Measurements from ENCODE around the gene RARB.

The RARB gene

DNA sequence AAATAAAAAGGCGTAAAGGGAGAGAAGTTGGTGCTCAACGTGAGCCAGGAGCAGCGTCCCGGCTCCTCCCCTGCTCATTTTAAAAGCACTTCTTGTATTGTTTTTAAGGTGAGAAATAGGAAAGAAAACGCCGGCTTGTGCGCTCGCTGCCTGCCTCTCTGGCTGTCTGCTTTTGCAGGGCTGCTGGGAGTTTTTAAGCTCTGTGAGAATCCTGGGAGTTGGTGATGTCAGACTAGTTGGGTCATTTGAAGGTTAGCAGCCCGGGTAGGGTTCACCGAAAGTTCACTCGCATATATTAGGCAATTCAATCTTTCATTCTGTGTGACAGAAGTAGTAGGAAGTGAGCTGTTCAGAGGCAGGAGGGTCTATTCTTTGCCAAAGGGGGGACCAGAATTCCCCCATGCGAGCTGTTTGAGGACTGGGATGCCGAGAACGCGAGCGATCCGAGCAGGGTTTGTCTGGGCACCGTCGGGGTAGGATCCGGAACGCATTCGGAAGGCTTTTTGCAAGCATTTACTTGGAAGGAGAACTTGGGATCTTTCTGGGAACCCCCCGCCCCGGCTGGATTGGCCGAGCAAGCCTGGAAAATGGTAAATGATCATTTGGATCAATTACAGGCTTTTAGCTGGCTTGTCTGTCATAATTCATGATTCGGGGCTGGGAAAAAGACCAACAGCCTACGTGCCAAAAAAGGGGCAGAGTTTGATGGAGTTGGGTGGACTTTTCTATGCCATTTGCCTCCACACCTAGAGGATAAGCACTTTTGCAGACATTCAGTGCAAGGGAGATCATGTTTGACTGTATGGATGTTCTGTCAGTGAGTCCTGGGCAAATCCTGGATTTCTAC, at the start of gene RARB:
Gene RARB, plus strand, starts transcription at position 322 of the 847 bp plus-strand sequence. Its CDS starts 469 bp downstream, at position 791.
- no peak for DNase-seq (ENCODE audit: low read depth)

DNA sequence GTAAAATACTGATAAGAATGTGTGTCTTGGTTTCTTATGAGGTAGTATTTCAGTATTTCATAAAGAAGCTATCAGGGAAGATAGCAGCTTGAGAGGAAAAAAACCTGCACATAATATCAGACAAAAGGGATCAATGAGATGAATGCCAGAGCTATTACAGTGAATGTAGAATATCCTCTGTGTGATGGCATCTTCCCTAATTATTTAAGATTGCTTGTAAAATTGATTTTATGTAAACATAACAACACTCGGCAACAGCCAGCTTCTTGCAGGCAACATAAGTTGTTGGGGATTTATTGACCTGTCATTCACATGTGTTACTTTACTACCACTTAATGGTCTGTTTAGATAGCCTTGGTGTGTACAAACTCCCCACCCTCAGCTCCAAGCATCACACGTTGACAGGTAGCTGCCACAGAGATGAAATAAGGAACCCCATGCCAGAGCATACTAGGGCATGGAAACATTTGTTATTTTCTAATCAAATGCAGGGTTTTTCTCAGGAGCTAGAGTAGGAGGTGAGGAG, 49.2 kb upstream of the RARB start:
- DNase-seq (ENCODE audit: low read depth) = no peak

DNA sequence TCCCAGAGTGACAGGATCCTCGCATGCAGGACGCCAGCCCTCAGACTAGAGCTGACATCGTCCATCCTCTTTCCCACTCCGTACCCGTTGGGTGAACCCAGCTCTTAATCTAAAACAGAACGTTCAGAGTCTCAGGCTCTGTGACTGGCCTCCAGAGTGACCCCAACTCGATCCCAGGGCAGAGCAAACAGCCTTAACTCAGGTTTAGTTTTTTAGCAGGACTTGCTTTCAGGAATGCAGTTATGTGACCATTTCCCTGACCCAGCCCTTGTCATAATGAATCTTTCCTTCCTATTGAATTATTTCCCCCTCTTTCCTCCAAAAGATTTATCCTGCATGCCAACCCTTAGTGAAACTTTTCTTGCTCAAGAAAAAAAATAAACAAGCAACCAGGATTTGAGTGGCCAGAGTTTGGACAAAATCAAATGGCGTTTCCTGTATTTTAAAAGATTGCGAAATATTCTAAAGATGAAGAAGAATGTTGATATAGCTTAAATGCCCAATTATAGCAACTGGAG, 47.8 kb upstream of the RARB start:
- no peak for DNase-seq (ENCODE audit: low read depth)

DNA sequence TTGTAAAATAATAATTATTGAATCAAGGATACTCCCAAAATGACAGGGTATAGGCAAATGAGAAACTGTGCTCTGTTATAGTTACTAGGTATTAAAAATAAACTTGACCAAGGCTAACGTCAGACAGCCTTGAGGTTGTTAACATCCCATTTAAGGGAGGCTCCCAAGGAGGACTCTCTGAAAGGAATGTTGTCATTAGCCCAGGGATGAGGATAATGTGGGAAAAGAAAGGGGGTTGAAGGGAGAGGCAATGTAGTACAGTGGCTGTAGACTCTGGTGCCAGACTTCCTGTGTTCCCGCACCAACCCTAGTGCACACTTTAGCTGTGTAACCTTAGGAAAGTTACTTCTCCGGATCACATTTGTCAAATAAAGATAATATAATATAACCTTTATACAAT, 47.0 kb upstream of the RARB start:
- no peak for DNase-seq (ENCODE audit: low read depth)

DNA sequence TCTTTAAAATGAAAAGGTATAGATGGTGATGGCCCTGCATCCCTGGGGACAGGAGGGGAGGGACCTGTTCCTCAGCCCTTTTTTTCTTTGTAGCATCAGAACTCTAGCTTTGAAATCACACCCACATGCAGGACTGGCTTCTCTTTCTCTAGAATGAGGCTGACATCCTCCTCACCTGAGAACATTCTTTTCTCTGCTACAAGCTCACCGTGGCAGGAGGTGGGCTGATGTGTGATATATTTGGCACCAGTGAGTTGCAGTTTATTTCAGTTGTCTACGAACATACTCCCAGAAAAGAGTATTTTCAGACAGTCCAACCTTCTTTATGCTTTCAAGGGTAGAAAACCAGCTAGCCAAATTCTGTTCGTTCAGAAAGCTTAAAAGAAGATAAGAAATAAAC, 43.6 kb upstream of the RARB start:
- no peak for DNase-seq (ENCODE audit: low read depth)

DNA sequence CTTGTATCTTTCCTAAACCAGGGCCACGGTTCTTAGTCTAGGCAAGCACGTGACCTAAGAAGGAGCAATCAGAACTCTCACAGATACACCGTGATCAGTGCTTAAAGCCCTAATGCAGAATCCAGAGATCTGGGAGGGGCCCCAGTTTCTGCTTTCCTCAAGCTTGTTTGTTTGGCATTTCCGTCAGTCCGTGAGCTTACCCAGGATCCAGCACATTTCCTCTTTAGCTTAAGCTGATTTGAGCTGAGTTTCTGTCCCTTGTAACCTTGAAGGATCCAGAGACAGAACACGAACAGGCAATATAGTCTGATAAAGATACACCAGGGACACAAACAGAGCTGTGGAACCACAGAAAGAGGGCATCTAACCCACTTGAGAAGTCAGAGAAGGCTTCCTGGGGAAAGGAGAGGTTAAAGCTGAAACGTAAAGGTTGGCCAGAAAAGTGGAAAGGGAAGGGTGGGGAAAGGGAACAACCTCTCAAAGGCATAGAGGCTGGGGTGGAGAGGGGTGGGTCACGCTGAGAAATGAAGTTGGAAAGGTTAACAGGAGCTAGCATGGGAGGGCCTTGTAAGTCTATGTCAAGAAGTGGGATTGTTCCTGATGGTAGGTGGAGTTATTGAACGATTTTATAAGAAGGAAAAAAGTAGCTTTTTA, 42.1 kb upstream of the RARB start:
- no peak for DNase-seq (ENCODE audit: low read depth)

DNA sequence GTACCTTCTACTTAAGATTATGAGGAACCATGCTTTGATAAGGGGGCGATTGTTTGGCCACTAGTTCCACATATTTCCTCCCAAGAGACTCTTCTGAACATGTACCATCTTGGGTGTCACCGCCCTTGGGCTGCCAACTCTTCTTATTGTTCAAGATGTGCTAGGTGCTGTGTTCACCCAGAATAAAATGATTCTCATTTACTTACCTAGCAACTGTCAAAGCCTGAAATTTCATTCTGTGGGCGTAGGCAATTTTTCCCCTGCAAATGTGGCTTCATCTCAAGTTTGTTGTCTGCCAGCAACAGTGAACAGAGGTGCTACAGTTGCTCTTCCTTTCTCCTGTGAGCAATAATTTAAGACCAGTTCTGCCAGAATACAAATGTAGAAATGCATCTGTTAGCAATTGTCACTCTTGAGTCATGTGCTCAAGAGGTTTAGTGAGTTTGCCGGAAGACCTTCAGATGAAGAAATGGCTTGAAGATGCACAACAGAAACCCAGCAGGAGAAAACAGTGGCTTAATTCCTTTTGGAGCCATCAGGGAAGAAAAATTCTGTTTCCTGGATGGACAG, 41.3 kb upstream of the RARB start:
- no peak for DNase-seq (ENCODE audit: low read depth)

DNA sequence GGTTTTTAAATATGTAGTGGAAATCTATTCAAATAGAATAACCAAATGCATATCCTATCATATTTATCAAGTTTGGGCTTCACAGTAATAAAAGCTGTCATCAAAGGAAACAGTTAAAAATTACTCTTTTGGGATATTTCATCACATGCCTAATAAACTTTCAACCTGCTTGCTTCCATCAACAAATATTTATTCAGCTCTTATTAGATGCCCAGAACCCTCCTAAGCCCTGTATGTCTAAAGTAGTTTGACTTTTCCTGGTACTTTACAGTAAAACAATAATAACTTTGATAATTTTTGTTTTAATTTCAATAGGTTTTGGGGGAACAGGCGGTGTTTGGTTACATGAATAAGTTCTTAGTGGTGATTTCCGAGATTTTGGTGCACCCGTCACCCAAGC, 37.5 kb upstream of the RARB start:
- no peak for DNase-seq (ENCODE audit: low read depth)

DNA sequence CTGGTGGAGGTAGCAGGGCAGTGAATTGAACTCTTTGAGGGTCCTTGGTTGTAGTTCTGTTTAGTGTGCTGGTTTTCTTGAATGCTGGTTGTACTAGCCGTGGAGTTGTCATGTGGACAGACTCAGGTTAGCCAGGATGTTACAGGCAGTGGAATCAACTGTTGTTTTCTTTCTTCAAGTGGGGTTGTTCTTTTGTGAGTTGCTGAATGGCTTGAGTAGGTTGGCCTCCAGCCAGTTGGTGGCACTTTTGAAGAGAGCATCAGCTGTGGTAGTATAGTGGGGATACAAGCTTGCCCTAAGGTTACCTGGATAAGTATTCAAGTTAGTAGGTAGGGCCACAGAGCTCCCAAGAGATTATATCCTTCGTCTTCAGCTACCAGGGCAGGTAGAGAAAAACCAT, 31.8 kb upstream of the RARB start:
- DNase-seq (ENCODE audit: low read depth) = no peak

DNA sequence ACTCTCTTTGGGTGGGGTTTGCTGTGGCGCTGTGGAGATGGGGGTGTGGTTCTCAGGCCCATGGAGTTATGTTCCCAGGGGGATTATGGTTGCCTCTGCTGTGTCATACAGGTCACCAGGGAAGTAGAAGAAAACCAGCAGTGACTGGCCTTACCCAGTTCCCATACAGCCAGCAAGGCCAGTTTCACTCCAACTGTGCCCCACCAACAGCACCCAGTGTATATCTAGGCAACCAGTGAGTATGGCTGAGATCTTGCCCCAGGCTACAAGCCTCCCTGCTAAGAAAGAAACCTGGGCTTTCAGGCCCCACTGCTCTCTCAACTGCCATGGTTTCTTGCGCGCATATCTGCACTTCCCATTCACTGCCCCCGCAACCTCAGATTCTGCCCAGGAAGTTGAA, 31.4 kb upstream of the RARB start:
- DNase-seq (ENCODE audit: low read depth) = no peak

DNA sequence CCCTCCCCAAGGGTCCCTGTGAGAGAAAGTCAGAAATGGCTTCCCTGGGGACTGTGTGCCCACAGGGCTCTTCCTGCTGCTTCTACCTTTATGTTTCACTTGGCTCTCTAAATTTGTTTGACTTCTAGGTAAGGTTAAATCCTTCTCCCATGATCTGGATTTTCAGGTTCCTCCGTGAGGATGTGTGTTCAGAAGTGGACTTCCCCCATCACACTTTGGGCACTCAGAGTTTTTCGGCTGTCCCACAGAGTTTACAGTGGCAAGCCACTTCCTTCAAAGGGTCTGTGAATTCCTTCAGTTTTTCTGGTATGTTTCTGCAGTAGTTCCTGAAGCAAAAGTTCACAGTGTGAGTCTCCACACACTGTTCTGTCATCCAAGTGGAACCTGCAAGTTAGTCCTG, 30.9 kb upstream of the RARB start:
- DNase-seq (ENCODE audit: low read depth) = no peak

DNA sequence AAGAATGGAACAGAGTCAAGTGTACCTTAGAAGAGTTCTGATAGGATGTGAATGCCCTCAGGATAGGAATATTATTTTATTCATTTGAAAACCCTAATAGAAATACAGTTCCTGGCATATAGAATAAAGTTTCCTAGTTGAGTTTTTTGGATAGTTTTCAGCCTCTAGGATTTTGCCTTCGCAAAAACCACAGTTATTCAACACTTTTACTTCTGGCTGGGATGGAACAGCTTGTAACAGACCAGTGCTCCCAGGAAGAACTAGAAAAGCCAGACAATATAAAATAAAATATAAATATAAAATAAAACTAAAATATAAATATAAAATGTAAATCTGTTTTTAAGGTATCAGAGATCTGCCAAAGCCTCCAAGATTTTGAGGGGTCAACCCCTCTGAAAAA, 27.5 kb upstream of the RARB start:
- no peak for DNase-seq (ENCODE audit: low read depth)

DNA sequence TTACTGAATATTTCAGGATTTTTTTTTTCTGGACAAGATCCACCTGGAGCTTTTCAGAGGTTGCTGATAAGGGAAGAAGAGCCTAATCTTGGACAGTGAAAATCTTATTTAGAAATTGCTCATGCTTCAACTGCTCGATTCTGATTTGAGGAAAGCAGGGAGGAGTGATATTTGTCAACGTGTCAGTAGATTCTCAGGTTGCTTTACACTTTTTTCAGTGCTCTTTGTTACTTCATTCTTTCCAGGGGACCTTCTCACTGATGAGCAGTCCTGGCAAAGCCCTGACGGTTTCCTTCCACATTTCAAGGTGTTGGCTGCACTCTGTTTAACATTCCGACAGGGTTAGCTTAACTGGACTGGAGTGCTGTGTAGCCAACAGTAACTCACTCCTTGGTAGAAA, 24.1 kb upstream of the RARB start:
- DNase-seq (ENCODE audit: low read depth) = no peak

DNA sequence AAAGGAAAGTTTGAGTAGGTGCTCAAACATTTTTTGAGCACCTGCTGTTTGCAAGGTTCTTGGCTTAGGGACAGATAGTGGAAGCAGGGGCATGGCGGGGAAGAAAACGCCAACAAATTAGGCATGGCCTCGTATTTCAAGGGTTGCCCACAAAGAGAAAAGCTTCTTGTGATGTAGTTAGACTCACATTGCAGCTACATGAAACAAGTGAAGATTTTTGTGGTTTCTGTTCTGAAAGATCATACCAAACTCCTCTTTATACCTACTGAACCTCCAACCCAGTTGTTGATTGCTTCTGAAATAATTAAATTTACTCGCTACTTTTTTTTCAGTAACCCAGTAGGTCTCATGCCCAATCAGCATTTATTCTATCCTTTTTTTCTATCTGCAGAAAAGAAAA, 23.5 kb upstream of the RARB start:
- DNase-seq (ENCODE audit: low read depth) = no peak

DNA sequence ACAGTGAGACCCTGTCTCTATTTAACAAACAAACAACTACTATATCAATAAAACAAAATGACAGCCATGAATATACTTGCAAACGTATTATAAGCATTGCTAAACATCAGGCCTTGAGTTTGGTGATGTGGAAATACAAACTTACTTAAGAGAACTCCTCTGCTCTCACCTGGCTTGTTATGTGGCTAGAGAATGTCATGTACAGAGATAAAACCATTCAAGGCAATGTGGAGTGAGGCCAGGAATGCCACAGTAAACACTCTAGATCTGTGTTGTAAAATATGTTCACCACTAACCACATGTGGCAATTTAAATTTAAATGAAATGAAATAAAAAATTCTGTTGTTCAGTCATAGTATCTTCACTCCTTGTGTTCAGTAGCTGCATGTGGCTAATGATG, 22.7 kb upstream of the RARB start:
- DNase-seq (ENCODE audit: low read depth) = no peak

DNA sequence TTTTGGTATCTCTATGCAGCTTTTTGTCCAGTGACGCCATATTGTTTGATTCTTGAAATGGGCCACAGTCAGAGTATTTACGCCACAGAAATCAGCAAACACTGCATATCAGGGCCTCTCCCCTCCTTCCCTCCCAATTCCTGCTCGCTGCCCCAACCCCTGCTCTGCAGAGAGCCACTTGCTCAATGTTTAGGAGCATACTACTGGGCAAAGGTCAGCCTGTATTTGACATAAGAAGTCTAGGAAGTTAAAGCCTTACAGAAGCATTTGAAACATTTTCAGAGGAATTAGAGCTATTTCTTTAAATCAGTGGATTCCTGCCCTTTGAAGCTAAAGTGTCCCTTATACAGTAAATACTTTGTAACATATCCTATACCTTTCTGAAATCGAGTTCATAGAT, 17.4 kb upstream of the RARB start:
- DNase-seq (ENCODE audit: low read depth) = no peak

DNA sequence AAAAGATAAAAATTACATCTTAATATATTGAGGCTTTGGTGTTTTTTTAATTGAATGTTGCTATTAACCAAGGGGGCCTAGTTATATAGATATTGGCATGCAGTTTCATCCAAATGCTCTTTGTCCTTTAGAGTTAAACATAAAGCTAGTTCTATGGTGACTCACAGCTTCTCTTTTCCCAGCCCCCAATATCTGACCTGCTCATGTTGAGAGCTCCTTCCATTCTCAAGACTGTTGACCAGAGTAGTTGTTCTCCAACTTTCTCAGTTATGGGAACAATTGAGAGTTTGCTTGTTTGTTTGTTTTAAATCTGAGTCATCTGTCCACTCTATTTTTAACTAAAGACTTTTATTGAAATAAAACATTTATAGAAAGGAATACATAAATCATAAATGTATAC, 15.8 kb upstream of the RARB start:
- DNase-seq (ENCODE audit: low read depth) = no peak

DNA sequence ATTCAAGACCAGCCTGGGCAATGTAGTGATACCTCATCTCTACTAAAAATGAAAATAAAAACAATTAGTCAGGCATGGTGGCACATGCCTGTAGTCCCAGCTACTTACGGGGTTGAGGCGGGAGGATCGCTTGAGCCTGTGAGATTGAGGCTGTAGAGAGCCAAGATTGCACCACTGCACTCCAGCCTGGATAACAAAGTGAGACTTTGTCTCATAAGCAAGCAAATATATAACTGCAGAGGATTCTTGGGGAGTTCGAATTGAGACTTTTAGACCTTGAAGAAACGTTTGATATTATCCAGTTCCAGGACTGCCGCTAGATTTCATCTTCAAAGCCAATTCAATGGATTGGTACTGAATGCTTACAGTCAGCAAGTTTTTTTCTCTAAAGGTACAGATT, 11.9 kb upstream of the RARB start:
- DNase-seq (ENCODE audit: low read depth) = no peak

DNA sequence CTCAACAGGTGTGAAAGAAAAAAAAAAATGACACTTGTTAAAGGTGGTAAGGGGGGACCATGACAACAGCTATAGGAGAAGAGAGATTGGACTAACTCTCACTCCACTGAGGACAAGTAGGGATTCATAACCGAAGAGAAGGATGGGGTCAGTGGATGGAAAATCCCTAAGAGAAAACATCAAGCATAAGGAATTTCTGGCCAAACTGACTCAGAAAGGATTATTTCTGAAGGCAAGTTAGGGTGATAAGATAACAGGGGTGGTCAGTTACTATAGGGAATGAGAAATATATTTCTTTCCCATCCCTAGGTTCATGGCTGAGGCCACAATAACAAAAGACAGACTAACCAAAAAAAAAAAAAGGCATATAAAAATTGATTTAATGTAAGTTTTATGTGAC, 9.5 kb upstream of the RARB start:
- no peak for DNase-seq (ENCODE audit: low read depth)

DNA sequence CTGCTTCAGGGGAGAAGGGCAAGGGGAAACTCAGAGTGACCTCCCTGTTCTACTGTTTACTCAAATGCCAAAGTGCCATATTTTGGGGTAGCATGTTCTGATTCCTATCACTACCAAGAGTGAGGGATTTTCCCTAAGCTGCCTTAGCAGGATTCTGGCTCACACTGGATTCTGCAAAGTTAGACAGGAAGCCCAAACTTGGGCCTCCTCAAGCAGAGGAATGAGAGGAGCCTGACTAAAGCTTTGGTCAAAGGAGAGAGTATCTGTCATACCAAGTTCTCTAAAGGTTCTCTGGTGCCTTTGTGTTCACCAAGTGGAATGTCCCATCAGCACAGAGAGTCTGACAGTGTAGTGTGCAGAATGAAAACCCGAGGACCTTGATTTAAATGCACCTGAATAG, 8.8 kb upstream of the RARB start:
- no peak for DNase-seq (ENCODE audit: low read depth)

DNA sequence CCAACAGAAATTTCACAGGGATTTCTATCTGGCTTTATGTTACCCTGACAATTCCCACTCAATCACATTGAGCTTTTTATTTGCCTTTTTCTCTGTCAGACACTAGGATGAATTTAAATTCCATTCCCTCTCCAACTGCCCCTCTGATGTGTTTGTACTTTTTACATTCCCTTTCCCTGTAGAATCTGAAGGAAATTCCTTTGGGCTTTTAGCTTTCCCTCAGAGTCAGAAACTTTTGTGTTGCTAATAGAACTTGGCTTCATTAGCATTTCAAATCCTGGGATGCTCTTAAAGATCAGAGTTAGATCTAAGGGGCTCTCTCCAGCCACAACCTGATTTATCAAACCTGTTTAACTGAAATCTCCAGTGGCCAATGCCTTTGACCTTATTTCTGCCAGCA, 7.9 kb upstream of the RARB start:
- DNase-seq (ENCODE audit: low read depth) = no peak

DNA sequence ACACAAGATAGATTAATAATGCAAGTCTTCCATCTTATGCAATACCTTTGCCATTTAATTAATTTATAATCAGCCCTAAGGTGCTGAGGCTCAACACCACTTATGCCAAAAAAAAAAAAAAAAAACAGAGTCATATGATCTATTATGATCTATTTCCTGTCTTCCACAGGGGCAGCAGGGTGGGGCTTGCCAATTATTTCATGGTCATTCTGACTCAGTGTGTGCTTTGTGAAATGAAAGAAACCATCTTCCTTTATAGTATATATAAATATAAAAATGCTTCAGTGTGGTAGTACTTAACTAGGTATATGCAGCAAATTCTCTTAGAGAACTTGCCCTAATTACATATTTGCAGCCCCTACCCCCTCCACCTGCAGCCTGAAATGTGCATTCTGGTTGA, 7.2 kb upstream of the RARB start:
- no peak for DNase-seq (ENCODE audit: low read depth)

DNA sequence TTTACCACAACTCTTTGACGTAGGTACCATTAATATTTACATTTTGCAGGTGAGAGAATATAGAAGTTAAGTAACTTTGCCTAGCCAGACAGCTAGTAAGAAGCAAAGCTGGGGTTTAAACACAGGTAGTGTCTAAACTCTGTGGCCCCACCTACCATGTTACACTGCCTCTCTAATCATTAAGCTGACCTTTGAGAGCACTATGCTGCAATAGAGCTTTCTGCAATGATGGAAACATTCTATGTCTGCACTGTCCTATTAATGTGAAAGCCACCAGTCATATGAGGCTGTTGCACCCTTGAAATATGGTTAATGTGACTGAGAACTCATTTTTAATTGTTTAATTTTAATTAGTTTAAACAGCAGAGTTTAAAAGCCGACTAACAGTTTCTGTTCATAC, 6.3 kb upstream of the RARB start:
- no peak for DNase-seq (ENCODE audit: low read depth)
